T1000 (cell line): ENCODE data around the gene MYH14.
"Not testable (repeated sequence)": the region's sequence is repeated elsewhere in the genome, so short reads cannot be mapped to it uniquely, and the experiment has no call there.

ENCODE experiments used
- DNase-seq: peaks from one replicate; lab custom pipeline; 2025; ENCODE audit warnings: mixed read lengths; lab: John Stamatoyannopoulos, UW

MYH14 gene

DNA sequence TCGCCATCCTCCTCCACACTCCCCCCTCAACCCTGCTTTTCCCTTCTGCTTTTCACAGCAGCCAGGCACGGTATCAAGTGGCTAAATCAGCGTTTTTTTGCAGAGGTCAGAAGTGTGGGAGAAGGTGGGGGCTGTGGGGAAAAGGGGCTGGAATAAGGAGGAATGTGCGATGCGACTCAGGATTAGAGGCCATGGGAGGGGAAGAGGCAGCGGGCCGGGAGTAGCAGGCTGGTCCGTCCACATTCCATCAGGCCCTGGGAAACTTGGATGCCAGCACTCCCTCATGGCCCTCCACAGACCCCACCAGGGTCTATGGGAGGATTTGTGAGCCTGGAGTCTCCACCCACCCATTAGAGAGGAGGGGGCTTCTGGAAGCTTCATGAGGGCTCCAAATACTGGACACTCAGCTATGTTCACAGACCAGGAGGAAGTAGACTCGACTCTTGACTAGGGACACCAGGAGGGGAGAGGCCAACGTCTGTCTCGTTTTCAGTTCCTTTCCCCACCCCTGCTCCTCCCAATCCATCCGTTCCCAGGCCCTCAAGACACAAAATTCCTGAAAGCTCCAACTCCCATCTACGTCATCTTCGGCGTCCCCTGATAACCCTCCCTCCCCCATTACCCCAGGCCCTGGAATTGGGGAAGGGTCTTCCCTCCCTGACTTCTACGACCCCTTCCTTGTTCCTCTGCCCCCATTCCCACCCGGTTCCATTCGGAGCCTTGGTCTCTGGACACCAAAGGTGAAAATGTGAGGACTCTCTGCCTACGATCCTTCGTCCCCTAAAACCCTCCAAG lies 129.0 kb downstream of the MYH14 start:
- DNase-seq: no peak

DNA sequence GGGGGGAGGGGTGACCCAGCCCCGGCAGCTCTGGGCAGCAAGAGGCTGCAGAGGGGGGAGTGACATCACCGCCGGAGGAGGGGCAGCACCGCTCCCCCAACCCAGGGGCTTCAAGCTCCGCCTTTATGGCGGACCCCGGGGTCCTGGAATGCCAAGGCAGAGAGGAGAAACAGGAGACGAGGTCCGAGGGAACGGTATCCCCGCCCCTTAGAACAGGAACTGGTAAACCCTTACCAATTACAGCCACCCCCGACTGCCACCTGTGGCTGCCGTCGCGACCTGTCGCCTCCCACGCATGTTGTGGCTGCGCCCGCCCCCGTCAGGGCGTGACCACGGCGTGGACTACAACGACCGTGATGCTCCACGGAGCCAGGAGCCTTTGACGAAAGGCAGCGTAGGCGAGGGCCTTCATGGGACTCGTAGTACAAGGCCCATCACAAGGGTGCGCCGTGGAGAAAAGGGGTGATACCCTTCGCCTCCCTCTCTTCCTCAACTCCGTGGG lies 129.9 kb downstream of the MYH14 start:
- DNase-seq: no peak

DNA sequence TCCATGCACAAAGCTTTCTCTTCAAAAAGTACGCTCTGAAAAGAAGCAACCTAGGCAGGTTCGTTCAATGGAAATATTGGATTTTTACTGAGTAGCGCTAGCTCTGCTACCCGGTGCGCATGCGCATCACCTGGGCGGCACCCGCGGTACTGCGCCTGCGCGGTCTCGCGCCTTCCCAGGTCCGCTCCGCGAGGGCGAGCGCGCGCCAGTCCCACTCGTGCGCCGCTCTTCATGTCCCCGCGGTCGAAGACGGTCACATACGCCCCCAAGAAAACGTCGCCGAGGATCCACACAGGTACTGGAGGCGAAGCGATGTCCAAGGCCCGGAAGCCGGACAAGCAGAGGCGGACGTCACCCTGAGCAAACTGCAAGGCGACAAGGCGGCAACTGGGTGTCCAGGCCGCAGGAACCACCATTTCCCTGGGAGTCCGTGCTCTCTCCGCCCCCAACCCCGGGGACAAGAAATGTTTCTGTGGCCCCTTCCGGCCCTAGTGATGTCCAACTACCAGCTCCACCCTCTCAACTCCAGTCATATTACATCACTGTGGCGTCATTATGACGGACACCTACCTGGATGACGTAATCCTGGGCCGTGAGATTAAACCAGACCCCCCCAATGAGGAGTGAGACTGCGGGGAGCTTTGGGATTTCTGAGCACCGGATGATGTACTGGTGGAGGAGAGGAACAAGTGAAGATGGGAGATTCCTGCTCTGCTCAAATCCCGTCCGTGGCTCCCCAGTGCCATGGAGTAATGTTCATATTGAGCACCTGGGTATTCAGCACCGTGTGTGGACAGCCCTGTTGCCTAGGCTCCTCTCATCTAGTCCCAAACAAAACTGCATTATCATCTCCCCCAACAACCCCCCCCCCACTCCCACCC lies 130.6 kb downstream of the MYH14 start:
- DNase-seq: peak; percentile 17

DNA sequence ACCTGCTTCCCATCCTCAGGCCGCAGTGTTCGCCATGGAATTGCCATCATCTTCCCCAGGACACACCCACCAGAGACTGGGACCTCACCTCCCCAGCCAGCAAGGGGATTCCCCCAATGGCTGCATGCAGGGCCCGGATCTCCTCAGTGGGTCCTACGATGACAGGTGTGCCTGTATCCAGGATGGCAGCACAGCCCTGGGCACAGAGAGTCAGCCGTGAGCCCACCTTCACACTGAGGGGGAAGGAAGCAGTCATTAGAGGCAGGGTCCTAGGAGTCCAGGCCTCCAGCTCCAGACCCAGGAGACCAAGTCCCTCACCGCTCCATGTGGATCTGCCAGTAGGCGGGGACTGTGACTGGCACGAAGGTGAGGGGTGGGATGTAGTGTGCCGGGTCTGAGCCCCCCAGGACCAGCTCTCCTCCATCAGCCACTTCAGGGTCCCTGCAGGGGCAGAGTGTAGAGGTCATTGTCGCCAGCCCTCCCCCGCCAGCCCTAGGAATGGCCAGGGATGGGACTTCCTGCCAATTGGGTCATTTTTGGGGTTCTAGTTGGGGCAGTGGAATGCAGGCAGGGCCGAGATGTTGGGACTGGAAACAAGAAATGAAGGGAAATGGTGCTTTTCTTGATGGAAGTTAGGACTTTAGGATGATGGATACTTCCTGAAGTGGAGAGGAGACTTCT lies 131.5 kb downstream of the MYH14 start:
- DNase-seq: no peak

DNA sequence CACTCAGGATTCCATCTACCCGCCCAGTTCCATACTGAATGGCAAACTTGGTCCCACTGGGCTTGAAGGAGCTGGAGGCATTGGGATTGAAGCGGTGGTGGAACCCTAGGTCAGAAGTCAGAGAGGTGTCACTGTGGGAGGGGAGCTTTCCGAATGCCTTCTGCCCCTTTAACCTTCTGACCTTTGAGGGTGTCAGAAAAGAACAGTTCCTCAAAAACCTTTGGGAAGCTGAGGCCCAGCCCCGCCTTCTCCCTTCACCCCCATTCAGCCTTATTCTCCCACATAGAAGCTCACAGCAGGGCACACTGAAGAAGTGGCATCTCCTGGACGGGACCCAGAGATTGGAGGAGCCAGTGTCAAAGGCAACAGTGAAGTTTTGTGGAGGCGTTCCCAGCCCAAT lies 133.6 kb downstream of the MYH14 start:
- not testable (repeated sequence) for DNase-seq

DNA sequence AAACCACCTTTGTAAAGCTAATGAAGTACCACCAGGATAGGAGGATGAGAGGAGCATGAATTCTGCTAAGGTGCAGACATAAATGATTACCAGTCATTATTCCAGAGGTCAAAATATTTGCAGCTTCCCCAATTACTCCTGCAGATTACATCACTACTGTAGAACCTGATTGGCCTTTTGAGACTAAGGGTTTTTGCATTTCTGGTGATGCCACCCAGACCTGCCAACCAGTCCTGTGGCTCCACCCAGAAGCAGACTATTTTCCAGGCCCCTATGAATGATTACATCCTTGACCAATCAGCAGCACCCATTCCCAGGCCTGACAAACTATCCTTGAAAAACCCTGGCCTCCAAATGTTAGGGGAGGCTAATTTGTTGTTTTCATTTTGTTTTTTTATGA lies 136.9 kb downstream of the MYH14 start:
- DNase-seq: no peak

DNA sequence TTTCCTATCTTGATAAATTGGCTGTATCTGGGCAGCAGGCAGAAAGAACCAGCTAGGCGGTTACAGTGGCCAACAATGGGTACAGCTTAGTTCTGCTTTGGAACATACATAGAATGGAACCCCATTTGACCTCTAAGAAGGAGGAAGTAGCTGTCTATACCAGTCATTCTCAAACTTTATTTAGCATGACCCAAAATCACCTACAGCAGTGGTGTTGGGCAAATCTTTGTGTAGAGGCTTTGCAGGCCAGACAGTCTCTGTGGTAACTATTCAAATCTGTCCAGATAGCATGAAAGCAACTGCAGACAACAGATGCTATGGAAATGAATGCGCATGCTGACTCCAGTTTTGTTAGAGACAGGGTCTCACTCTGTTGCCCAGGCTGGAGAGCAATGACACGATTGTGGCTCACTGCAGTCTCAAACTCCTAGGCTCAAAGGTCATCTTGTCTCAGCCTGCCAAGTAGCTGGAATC lies 137.7 kb downstream of the MYH14 start:
- DNase-seq: no peak

DNA sequence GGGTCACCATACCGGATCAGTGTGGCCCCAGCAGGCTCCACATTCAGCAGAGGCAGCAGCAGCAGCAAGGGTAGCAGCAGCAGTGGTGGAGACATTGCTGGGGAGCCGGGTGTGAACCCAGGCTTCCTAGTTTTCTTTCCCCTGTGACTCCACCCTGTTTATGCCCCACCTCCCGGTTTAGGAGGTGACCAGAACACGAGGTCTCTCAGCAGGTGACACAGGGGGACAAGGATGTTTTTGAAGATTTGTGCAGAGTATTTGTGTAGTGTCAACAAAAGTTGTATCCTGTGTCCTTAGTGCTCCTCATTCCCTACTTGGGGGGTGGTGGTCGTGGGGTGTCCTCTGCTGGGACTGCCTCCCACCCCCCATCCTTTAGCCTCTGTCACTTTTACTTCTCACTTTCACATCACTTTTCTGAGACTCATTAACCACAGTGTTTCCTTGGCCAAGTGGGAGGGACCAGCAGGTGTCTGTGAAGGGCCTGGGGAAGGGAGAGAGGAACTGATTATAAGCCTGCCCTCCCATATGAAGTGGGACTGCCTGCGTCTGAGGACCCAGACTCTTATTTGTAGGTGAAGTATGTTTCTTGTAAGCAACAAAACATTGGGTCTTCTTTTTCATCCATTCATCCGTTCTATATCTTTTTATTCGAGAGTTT lies 141.4 kb downstream of the MYH14 start:
- no peak for DNase-seq

DNA sequence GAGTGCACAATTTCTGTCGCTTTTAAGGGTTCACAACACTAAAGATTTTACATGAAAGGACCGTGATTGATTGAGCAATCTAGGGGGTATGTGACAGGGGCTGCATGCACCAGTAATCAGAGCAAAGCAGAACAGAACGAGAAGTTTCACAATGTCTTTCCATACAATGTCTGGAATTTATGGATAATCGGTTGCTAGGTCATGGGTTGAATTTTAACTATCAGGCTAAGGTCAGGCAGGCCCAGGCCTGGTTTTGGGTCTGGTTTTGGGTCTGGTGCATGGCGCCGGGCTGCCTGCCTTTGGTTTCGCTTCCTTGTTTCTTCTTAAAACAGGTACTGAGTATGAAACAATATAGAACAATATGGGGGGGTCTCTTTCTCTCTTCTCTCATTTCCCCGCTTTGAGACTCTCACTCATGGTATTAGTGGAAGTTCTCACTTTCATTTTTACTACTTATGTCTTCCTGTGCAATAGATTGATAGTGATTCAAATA lies 143.7 kb downstream of the MYH14 start:
- not testable (repeated sequence) for DNase-seq

DNA sequence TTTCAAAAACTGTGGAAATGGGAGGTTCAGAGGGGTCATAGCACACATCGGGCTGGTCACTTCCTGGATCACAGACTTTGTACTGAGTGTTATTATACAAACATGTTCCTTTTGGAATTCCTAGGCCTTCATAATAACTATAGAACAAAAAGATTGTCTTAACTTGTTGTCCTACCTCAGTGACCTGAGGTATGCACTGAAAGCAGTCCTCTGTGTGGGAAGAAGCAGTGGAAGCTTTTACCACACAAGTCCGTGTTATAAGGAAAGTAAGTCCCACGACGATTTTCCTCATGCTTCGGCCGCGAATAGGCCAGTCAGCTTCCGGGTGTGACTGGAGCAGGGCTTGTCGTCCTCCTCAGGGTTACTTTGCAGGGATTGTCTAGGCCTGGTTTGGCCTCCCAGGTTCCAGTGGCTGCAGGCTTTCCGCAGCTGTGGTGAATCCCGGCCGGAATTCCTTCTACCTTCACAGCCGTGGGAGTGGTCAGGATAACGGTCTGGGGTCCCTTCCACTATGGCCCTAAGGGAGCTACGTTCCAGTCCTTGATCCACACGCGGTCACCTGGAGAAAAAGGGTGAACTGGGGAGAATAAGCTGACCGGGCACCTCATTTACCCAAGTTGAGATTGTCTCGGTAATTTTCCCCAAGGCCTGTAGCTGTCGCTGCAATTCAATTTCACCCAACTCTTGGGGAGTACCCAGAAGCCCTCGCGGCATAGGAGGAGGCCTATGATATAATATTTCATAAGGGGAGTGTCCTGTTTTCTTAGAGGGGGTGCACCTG lies 146.0 kb downstream of the MYH14 start:
- DNase-seq: no peak

DNA sequence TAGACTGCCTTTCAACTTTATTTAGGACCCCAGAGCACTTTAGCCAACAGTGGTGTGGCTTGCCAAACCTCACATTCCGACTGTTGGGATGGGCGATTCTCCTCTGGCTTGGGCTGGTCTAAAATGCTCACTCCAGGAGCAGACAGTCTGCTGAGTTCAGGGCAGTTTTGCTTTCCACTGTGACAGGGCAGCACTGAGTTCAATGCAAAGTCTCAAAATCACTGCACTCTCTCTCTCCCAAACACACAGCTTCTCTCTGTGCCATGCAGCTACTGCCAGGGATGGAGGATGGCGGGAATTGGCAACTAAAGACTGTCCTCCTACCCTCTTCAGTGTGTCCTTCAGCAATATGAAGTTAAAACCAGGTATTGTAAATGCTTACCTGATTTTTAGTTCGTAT lies 148.8 kb downstream of the MYH14 start:
- DNase-seq: no peak

DNA sequence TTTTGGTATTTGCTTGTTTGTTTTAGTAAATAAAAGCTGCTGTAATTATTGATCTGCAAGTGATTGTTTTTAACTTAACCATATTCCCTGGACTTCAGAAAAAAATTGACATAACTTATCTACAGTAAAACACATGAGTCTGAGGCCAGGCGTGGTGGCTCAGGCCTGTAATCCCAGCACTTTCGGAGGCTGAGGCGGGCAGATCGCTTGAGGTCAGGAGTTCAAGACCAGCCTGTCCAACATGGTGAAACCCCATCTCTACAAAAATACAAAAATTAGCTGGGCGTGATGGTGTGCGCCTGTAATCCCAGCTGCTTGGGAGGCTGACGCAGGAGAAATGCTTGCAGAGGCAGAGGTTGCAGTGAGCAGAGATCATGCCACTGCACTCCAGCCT lies 150.1 kb downstream of the MYH14 start:
- DNase-seq: not testable (repeated sequence)

DNA sequence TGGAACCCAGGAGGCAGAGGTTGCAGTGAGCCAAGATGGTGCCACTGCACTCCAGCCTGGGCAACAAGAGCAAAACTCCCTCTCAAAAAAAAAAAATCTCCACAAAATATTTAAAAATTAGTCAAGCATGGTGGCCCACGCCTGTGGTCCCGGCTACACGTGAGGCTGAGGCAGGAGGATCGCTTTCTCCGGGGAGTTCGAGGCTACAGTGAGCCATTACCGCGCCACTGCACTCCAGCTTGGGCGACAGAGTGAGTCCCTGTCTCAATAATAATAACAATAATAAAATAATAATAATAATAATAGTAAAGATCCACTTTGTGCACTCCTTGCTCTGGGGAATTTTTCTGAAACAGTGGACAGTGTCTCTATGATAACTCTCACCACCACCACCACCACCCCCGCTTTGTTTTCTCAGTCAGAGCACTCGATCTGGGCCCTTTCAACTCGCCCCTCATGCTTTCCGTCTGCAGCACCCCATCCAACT lies 153.3 kb downstream of the MYH14 start:
- no peak for DNase-seq

DNA sequence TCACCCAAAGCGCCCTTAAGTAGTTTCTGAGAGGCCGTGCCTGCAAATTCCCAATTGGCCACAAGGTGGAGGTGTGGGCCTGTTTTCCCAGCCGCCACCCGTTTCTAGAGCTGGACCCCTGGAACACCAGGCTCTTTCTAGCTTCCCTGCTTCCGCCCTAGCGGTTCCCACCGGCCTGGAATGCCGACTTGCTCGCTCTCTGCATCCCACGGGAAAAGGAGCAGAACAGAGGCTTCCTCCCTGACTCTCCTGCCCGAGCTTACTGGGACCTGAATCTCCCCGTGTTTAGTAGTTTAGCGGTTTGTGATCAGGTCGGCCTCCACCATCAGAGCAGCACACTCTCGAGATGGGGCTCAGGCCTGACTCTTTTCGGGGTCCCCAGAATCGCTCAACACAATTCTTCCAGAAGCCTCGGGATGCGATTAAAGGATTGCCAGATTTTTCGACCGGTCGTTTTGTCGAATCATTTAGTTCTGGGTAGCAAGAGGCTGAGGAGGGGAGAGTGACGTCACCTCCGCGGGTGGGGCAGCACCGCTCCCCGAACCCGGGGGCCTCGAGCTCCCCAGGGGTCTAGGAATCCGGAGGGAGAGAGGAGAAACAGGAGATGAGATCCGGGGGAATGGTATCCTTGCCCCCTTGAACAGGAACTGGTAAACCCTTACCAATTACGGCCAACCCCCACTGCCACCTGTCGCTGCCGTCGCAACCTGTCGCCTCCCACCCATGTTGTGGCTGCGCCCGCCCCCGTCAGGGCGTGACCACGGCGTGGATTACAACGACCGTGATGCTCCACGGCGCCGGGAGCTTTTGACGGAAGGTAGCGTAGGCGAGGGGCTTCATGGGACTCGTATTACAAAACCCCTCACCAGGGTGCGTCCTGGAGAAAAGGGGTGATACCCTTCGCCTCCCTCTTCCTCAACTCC lies 154.0 kb downstream of the MYH14 start:
- peak; percentile 58 for DNase-seq

DNA sequence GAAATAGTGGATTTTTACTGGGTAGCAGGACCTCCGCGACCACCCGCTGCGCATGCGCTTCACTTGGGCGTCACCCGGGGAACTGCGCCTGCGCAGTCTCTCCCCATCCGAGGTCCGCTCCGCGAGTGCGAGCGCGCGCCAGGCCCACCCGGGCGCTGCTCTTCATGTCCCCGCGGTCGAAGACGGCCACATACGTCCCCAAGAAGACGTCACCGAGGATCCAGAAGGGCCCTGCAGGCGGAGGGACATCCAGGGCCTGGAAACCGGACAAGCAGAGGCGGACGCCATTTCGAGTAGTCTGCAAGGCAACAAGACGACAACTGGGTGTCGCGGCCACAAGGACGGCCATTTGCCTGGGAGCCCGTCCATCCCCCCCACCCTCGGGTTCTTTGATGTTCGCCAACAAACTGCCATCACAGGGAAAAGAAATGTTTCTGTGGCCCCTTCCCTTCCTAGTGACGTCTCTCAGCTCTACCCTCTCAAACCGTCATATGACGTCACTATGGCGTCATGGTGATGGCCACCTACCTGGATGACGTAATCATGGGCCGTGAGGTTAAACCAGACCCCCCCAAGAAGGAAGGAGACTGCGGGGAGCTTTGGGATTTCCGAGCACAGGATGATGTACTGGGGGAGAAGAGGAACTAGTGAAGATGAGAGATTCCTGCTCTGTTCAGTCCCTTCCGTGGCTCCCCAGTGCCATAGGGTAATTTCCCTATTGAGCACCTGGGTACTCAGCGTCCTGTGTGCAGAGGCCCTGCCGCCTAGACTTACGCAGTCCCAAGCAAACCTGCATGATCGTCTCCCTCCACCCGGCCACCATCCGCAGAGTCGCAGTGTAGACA lies 155.3 kb downstream of the MYH14 start:
- DNase-seq: peak; percentile 47

DNA sequence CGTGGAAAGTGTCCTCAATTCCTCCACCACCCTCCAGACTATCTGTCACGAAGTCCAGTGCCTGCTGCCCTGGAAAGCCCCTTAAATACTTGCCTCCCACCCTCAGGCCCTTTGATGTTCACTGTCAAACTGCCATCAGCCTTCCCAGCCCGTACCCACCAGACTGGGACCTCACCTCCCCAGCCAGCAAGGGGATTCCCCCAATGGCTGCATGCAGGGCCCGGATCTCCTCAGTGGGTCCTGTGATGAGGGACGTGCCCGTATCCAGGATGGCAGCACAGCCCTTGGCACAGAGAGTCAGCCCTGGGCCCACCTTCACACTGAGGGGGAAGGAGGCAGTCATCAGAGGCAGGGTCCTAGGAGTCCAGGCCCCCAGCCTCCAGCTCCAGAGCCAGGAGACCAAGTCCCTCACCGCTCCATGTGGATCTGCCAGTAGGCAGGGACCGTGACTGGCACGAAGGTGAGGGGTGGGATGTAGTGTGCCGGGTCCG lies 156.0 kb downstream of the MYH14 start:
- DNase-seq: no peak
